Measurements from ENCODE around the gene FHOD3. TPM values are rescaled to one million over a fixed set of nuclear protein-coding genes. Genes with fewer than 3 reads are reported as not detected.

FHOD3 gene
- total RNA-seq, 2 experiments from 2014 or later = not detected

DNA sequence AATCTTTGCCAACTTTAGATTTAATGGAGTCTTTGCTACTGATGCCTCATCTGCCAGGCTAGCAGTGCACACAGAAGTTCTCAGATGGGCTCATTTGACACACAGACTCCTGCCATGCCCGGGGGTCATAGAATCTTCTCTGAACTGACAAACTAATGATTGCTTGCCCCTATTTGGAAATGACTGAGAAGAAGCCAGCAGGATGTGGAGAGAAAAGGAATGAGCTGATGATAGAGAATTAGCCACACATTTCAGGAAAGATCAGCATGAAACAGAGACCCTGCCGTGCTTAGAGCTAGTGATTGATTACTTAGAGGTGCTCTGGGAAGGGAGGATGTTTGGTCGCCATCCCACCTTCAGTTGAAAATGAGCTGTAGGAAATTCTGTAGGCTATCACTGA is 352.8 kb downstream of the FHOD3 start:
- DNase-seq (no peak), ATAC-seq (no peak)
- Mint-ChIP-seq H3K27me3 (peaks cover 8% of the 10 kb centered on the region), H3K9me3 (no peaks in the 10 kb centered on the region), H3K27ac (no peak overlapping the region), H3K4me1 (ENCODE audit: low read depth) (no peaks in the 10 kb centered on the region), H3K4me3 (no peak overlapping the region), H3K36me3 (ENCODE audit: low read depth) (no peaks in the 10 kb centered on the region)
- ChIA-PET CTCF (interaction anchor here (0.8 to 1.0 kb wide), 2 partner anchors 8 to 38 kb away, joined by 3 read pairs; no protein-coding TSS in a partner anchor), POLR2A (no interaction called here)
- TF ChIP-seq CTCF (IDR thresholded peaks at IDR 0.05) = no peak
- intact Hi-C loops (cut with micrococcal nuclease) = no loop called here

- no peak overlapping the region for H3K27ac Mint-ChIP-seq
- intact Hi-C loops (cut with micrococcal nuclease) = no loop called here
- TF ChIP-seq CTCF (IDR thresholded peaks at IDR 0.05) = no peak
- ChIA-PET CTCF (interaction anchor here (0.8 to 1.0 kb wide), 2 partner anchors 9 to 37 kb away, joined by 3 read pairs; no protein-coding TSS in a partner anchor), POLR2A (no interaction called here)
- no peak overlapping the region for H3K4me3 Mint-ChIP-seq
- H3K36me3 Mint-ChIP-seq (ENCODE audit: low read depth) = no peaks in the 10 kb centered on the region
- no peak for DNase-seq
- H3K4me1 Mint-ChIP-seq (ENCODE audit: low read depth) = no peaks in the 10 kb centered on the region
- ATAC-seq = no peak
- peaks cover 6% of the 10 kb centered on the region for H3K27me3 Mint-ChIP-seq
- H3K9me3 Mint-ChIP-seq = no peaks in the 10 kb centered on the region
Measured at GRCh38 chr18:36650906-36651305, 353.4 kb downstream of the FHOD3 start.

DNA sequence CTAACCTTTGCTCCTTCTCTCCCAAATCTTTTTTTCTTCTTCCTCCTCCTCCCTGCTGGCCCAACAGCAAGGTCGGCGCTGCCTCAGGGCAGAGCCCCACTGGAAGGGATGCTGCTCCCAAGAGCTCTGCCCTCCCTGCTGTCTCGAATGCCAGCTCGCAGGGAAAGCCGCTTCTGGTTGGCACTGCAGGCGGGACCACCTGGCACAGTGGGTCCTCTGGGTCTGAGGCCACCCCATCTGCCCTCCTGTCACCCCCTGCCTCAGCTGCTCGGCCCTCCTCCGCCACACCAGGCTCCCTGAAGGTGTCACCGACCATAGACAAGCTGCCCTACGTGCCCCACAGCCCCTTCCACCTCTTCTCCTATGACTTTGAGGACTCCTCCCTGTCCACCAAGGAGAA is 355.0 kb downstream of the FHOD3 start:
- POLR2A ChIA-PET = no interaction called here
- H3K4me3 Mint-ChIP-seq = no peak overlapping the region
- DNase-seq = no peak
- ATAC-seq = no peak
- no peak for TF ChIP-seq CTCF (IDR thresholded peaks at IDR 0.05)
- intact Hi-C loops (cut with micrococcal nuclease) = no loop called here
- H3K4me1 Mint-ChIP-seq (ENCODE audit: low read depth) = no peaks in the 10 kb centered on the region
- peaks cover 8% of the 10 kb centered on the region for H3K27me3 Mint-ChIP-seq
- CTCF ChIA-PET = no interaction called here
- H3K27ac Mint-ChIP-seq = no peak overlapping the region
- no peaks in the 10 kb centered on the region for H3K36me3 Mint-ChIP-seq (ENCODE audit: low read depth)
- no peaks in the 10 kb centered on the region for H3K9me3 Mint-ChIP-seq

GRCh38 chr18:36653141-36653869 is 355.8 kb downstream of the FHOD3 start:
- no peak overlapping the region for H3K4me3 Mint-ChIP-seq
- intact Hi-C loops (cut with micrococcal nuclease) = no loop called here
- CTCF ChIA-PET = no interaction called here
- no peaks in the 10 kb centered on the region for H3K9me3 Mint-ChIP-seq
- DNase-seq (no peak), ATAC-seq (no peak)
- H3K4me1 Mint-ChIP-seq (ENCODE audit: low read depth) = no peaks in the 10 kb centered on the region
- H3K36me3 Mint-ChIP-seq (ENCODE audit: low read depth) = no peaks in the 10 kb centered on the region
- POLR2A ChIA-PET = no interaction called here
- TF ChIP-seq CTCF (IDR thresholded peaks at IDR 0.05) = no peak
- H3K27me3 Mint-ChIP-seq = peaks cover 8% of the 10 kb centered on the region
- no peak overlapping the region for H3K27ac Mint-ChIP-seq

DNA sequence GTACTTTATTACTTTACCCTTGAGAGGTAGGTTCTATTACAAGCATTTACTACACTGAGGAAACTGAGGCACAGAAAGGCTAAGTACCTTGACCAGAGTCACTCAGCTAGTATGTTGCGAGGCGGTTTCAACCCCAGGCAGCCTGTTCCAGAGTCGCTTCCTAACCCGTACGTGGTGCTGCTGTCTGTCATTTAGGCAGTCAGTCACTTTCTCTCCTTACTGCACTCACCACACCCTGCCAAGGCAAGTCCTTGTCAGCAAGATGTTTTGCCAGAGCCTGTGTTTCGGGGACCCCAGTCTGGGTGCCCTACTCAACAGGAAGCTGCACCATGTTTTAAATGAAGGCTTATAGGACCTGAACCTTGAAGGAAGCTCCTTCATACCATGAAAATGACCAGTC is 356.4 kb downstream of the FHOD3 start:
- H3K27ac Mint-ChIP-seq = no peak overlapping the region
- H3K27me3 Mint-ChIP-seq = peaks cover 8% of the 10 kb centered on the region
- DNase-seq = no peak
- no peaks in the 10 kb centered on the region for H3K4me1 Mint-ChIP-seq (ENCODE audit: low read depth)
- CTCF ChIA-PET = no interaction called here
- H3K9me3 Mint-ChIP-seq = no peaks in the 10 kb centered on the region
- no peak for ATAC-seq
- TF ChIP-seq CTCF (IDR thresholded peaks at IDR 0.05) = no peak
- H3K4me3 Mint-ChIP-seq = no peak overlapping the region
- intact Hi-C loops (cut with micrococcal nuclease) = no loop called here
- POLR2A ChIA-PET = no interaction called here
- H3K36me3 Mint-ChIP-seq (ENCODE audit: low read depth) = no peaks in the 10 kb centered on the region
